Upper lobe of left lung (tissue), 6 donors: ENCODE data around the gene ABCC5. TPM values are rescaled to one million over a fixed set of nuclear protein-coding genes. Genes with fewer than 3 reads are reported as not detected.

Source experiments
- ATAC-seq, 2 donors: fragments of 200-7000 bp; cut with Tn5 transposase; one replicate each; pipeline ENCODE4 v1.9.1; 2022; ENCODE audit warnings: mild to moderate bottlenecking in 2 of 2, moderate library complexity in 2 of 2; ENCODE audit not compliant: low FRiP score in 2 of 2
- DNase-seq, 2 donors: peaks; one replicate each; pipeline ENCODE4 v3.0.0-alpha.2; 2019 to 2020
- H3K27ac ChIP-seq, 4 donors: fragments of 200-600 bp; sonication (generic); one replicate each; pipeline ENCODE4 v1.5.1; 2016 to 2019
- H3K27me3 ChIP-seq, 4 donors: fragments of 200-600 bp; sonication (generic); one replicate each; pipeline ENCODE4 v1.5.1; 2017 to 2019
- H3K36me3 ChIP-seq, 4 donors: fragments of 200-600 bp; sonication (generic); one replicate each; pipeline ENCODE4 v1.5.1; 2016 to 2019
- H3K4me1 ChIP-seq, 4 donors: fragments of 200-600 bp; sonication (generic); one replicate each; pipeline ENCODE4 v1.5.1; 2018 to 2019
- H3K4me3 ChIP-seq, 4 donors: fragments of 200-600 bp; sonication (generic); one replicate each; pipeline ENCODE4 v1.5.1; 2017 to 2019; ENCODE audit warnings: mild to moderate bottlenecking in 2 of 4, moderate library complexity in 1 of 4
- H3K9me3 ChIP-seq, 4 donors: fragments of 200-600 bp; sonication (generic); one replicate each; pipeline ENCODE4 v1.5.1; 2018 to 2019
- EP300 ChIP-seq, 4 donors: sonication (generic); formaldehyde crosslinking; IDR thresholded peaks; one replicate each; pipeline ENCODE4 v1.5.1; 2017; ENCODE audit warnings: antibody characterized with exemption in 4 of 4, control low read depth in 2 of 4
- POLR2A ChIP-seq, 4 donors: fragments of 450-650 bp; IDR thresholded peaks; one replicate each; pipeline ENCODE4 v1.5.1; 2016 to 2017; ENCODE audit warnings: antibody characterized with exemption in 4 of 4, mild to moderate bottlenecking in 2 of 4
- POLR2AphosphoS5 ChIP-seq, 2 donors: sonication (generic); formaldehyde crosslinking; IDR thresholded peaks; one replicate each; pipeline ENCODE4 v1.5.1; 2017; ENCODE audit warnings: antibody characterized with exemption in 2 of 2
- WGBS, 2 donors: methylation state at CpG; one replicate each; pipeline ENCODE4 v1.1.5; 2017 to 2018; 5-methylcytosine and 5-hydroxymethylcytosine counted together
- total RNA-seq, 6 donors: library from RNA; depleted of rRNA in 4 of 6; stranded (reverse); fragments of >200 nt in 4 of 6; gene quantifications; one replicate each; pipeline versions ENCODE4 v1.1.0 to v1.2.1, GENCODE V29; 2016 to 2021
- TF ChIP-seq, protein P1 (sequence below), 6 experiments: fragments of 450-650 bp in 4 of 6; fragments of 200-600 bp in 2 of 6; sonication (generic) in 2 of 6; IDR thresholded peaks; one replicate each; pipeline ENCODE4 v1.5.1; 2016 to 2019; ENCODE audit warnings: antibody characterized with exemption in 6 of 6
- donor health status: DM: no; HTN: no; CAD: no; lungs with moderate emphysema.
- donor health status: DM: no; HTN: yes; CAD: no; lungs with severe emphysema.

The ABCC5 gene
- total RNA-seq, 6 donors from 2014 or later: 13.2 to 107 (median 27.1) TPM

DNA sequence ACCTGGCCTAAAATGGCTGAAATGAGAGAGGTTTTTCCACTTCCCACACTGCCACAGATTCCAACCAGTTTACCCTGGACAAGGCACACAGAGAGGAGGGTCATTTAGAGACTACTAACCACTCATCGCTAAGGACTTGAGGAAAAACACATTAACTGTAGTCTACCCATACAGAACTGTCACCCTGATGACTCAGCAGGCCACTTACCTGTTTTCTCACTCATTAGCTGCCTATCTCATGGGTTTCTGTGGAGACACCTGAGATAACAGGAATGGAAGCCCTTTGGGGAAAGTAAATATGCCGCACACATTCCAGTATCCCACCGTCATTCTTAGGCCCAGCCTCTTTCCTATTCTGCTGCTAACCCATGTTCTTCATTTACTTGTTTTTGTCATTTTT lies 50.0 kb downstream of the ABCC5 start:
- DNase-seq (no peak), ATAC-seq (no peak)
- no peaks in the 10 kb centered on the region for H3K9me3 ChIP-seq
- no peak overlapping the region for H3K4me3 ChIP-seq
- 81 to 84% methylated on average over 3 of the region's 3 CpGs for WGBS, 2 donors
- H3K27me3 ChIP-seq: no peaks in the 10 kb centered on the region
- no peaks in the 10 kb centered on the region for H3K4me1 ChIP-seq
- TF ChIP-seq POLR2A (IDR thresholded peaks at IDR 0.05): no peak
- no peak for TF ChIP-seq POLR2AphosphoS5 (IDR thresholded peaks at IDR 0.05)
- TF ChIP-seq, protein P1, sequence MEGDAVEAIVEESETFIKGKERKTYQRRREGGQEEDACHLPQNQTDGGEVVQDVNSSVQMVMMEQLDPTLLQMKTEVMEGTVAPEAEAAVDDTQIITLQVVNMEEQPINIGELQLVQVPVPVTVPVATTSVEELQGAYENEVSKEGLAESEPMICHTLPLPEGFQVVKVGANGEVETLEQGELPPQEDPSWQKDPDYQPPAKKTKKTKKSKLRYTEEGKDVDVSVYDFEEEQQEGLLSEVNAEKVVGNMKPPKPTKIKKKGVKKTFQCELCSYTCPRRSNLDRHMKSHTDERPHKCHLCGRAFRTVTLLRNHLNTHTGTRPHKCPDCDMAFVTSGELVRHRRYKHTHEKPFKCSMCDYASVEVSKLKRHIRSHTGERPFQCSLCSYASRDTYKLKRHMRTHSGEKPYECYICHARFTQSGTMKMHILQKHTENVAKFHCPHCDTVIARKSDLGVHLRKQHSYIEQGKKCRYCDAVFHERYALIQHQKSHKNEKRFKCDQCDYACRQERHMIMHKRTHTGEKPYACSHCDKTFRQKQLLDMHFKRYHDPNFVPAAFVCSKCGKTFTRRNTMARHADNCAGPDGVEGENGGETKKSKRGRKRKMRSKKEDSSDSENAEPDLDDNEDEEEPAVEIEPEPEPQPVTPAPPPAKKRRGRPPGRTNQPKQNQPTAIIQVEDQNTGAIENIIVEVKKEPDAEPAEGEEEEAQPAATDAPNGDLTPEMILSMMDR (IDR thresholded peaks at IDR 0.05): no peak
- TF ChIP-seq EP300 (IDR thresholded peaks at IDR 0.05): no peak
- no peak overlapping the region for H3K27ac ChIP-seq
- peaks cover 9 to 78% (median 35%) of the 10 kb centered on the region in 4 donors for H3K36me3 ChIP-seq

DNA sequence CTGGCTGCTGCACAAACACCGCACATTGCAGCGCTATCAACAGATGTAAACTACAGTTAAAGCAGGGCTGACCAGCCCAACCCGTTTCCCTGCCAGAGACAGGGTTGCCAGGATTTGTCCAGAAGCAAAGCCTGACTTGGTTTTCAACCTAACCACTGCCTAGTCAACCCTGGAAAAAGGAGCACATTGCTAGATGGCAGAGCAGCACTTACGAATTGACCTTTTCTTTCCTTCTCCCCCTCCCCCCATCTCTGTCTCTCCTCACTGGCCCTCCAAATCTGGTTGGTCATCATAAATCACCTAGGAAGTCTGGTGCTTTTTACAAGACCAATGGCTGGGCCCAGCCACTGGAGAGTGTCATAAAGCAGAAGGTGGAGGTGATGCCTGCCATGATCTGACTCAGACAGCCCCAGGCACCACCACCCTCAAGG lies 51.3 kb downstream of the ABCC5 start:
- DNase-seq: no peak
- no peaks in the 10 kb centered on the region for H3K4me1 ChIP-seq
- H3K36me3 ChIP-seq: peaks cover 9 to 72% (median 32%) of the 10 kb centered on the region in 4 donors
- 91 to 93% methylated on average over 4 of the region's 4 CpGs for WGBS, 2 donors
- no peak for ATAC-seq
- no peaks in the 10 kb centered on the region for H3K27me3 ChIP-seq
- H3K27ac ChIP-seq: no peak overlapping the region
- no peak overlapping the region for H3K4me3 ChIP-seq
- no peak for TF ChIP-seq EP300 (IDR thresholded peaks at IDR 0.05)
- TF ChIP-seq POLR2AphosphoS5 (IDR thresholded peaks at IDR 0.05): no peak
- TF ChIP-seq, protein P1 (IDR thresholded peaks at IDR 0.05): no peak
- TF ChIP-seq POLR2A (IDR thresholded peaks at IDR 0.05): no peak
- H3K9me3 ChIP-seq: no peaks in the 10 kb centered on the region

DNA sequence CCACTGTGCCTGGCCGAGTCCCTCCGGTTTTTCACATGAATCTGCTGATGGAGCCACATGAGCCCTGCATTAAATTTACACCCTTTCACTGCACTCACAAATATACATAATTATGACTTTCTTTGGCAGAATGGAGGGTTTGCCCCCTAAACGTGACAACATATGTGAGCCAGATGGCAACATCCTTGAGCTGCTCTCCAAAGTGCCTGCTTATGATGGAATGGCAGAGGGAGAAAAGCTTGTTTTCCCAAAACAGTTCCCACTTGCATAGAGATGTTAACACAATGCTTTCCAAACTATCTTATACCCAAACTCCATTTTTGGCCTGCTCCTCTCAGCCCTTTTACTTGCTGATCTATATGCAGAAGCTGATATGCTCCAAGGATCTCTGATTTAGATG lies 54.9 kb downstream of the ABCC5 start:
- WGBS, 2 donors: 85 to 87% methylated on average over 3 of the region's 3 CpGs
- Histone ChIP-seq H3K36me3 (peaks cover 9 to 73% (median 25%) of the 10 kb centered on the region in 4 donors), H3K27me3 (no peaks in the 10 kb centered on the region), H3K9me3 (no peaks in the 10 kb centered on the region), H3K4me3 (no peak overlapping the region), H3K4me1 (no peaks in the 10 kb centered on the region), H3K27ac (no peak overlapping the region)
- ATAC-seq: no peak
- no peak for DNase-seq
- TF ChIP-seq POLR2A (IDR thresholded peaks at IDR 0.05): no peak
- TF ChIP-seq EP300 (IDR thresholded peaks at IDR 0.05): no peak
- TF ChIP-seq POLR2AphosphoS5 (IDR thresholded peaks at IDR 0.05): no peak
- TF ChIP-seq, protein P1 (IDR thresholded peaks at IDR 0.05): no peak

DNA sequence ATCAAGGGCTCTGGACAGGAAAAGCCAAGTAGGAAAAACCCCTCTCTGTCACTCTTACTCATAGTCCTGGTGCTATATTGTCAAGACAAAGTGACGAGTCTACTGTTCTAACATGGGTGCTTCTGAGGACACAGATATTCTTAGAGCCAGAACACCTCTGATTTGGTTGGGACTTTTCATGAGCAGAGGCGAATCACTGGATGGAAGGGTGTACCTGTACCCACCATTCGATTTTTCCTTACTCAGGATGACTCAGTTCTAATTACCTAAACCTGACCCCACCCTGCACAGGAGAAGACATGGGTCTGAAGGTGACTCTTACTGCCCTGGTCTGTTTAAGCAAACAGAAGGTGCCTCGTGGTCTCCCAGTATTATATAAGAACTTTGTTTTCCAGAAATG lies 58.5 kb downstream of the ABCC5 start:
- Histone ChIP-seq H3K27me3 (no peaks in the 10 kb centered on the region), H3K4me1 (no peaks in the 10 kb centered on the region), H3K36me3 (peaks cover 0 to 62% (median 18%) of the 10 kb centered on the region in 4 donors), H3K4me3 (no peak overlapping the region), H3K27ac (no peak overlapping the region), H3K9me3 (no peaks in the 10 kb centered on the region)
- ATAC-seq (no peak), DNase-seq (no peak)
- WGBS, 2 donors: 82 to 93% methylated on average over 4 of the region's 4 CpGs
- TF ChIP-seq EP300 (IDR thresholded peaks at IDR 0.05) (no peak), POLR2AphosphoS5 (IDR thresholded peaks at IDR 0.05) (no peak), POLR2A (IDR thresholded peaks at IDR 0.05) (no peak)
- TF ChIP-seq, protein P1 (IDR thresholded peaks at IDR 0.05): no peak

DNA sequence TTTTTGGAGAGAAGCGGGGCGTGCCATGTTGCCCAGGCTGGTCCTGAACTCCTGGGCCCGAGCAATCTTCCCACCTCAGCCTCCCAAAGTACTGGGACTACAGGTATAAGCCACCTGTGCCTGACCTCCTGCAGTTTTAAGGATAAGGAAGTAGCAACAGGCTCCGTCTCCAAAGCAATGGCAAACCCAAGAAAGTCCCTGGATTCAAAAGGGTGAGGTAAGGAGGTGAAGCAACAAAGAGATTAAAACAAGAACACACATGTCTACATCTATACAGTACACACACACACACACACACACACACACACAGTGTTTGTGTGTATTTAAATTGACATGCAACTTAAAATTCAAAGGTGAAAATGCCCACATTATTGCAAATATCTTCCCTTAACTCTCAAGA lies 58.9 kb downstream of the ABCC5 start:
- WGBS, 2 donors: 92 to 95% methylated on average over 4 of the region's 4 CpGs
- TF ChIP-seq EP300 (IDR thresholded peaks at IDR 0.05) (no peak), POLR2A (IDR thresholded peaks at IDR 0.05) (no peak), POLR2AphosphoS5 (IDR thresholded peaks at IDR 0.05) (no peak)
- TF ChIP-seq, protein P1 (IDR thresholded peaks at IDR 0.05): no peak
- Histone ChIP-seq H3K4me1 (no peaks in the 10 kb centered on the region), H3K9me3 (no peaks in the 10 kb centered on the region), H3K36me3 (peaks cover 0 to 57% (median 17%) of the 10 kb centered on the region in 4 donors), H3K4me3 (no peak overlapping the region), H3K27me3 (no peaks in the 10 kb centered on the region), H3K27ac (no peak overlapping the region)
- DNase-seq (no peak), ATAC-seq (no peak)
